ENCODE measurements around the gene LYZ. TPM values are rescaled to one million over a fixed set of nuclear protein-coding genes. Genes with fewer than 3 reads are reported as not detected.
A peak's percentile ranks its signal among the peaks of the same experiment; 100 is the strongest.

The LYZ gene
- total and polyA plus RNA-seq, 9 of the 15 experiments (the other 6 are each of a cell fraction or from before 2014, with no cell fraction given) = 27.2 to 96.3 (median 42.1) TPM

GRCh38 chr12:69360348-69360672 is 12.1 kb downstream of the LYZ start (continued):
- TF ChIP-seq ZNF143 (CRISPR knock-in tag; IDR thresholded peaks at IDR 0.05) (peak; percentile 34; the same call in 1 of the 2 replicates), ATF7 (IDR thresholded peaks at IDR 0.05) (0 out of 2 replicates have a peak, but pooled peaks have one; percentile 7), ETS2 (tag; IDR thresholded peaks at IDR 0.05; ENCODE audit: borderline replicate concordance, poor library complexity, severe bottlenecking) (no peak), RBM39 (optimal IDR thresholded peaks at IDR 0.05; ENCODE audit: low read depth, low read length) (no peak), SP2 (IDR thresholded peaks at IDR 0.05; ENCODE audit: extremely low read depth, low read depth, low read length, poor library complexity, severe bottlenecking) (no peak), SPI1 (IDR thresholded peaks at IDR 0.05; ENCODE audit: borderline replicate concordance, low read depth, low read length) (no peak), E2F1 (CRISPR knock-in tag; IDR thresholded peaks at IDR 0.05) (0 out of 2 replicates have a peak, but pooled peaks have one; percentile 19), KLF10 (CRISPR knock-in tag; IDR thresholded peaks at IDR 0.05) (0 out of 2 replicates have a peak, but pooled peaks have one; percentile 15), POLR3A (IDR thresholded peaks at IDR 0.05; ENCODE audit: borderline replicate concordance, extremely low read depth, insufficient read depth, insufficient read length) (no peak), ZNF696 (CRISPR knock-in tag; conservative IDR thresholded peaks at IDR 0.05) (no peak), PKNOX1 (IDR thresholded peaks at IDR 0.05) (0 out of 2 replicates have a peak, but pooled peaks have one; percentile 1), RCOR1 (IDR thresholded peaks at IDR 0.05; ENCODE audit: borderline replicate concordance in 1 of 2, low read depth in 2 of 2, low read length in 2 of 2) (no peak), FOXA3 (CRISPR knock-in tag; conservative IDR thresholded peaks at IDR 0.05 in 1 of 2, IDR thresholded peaks at IDR 0.05 in 1 of 2) (0 out of 4 replicates have a peak, but pooled peaks of 1 of the 2 experiments have one; percentile 68), ZNF436 (CRISPR knock-in tag; IDR thresholded peaks at IDR 0.05) (no peak), LCOR (CRISPR knock-in tag; IDR thresholded peaks at IDR 0.05) (no peak), ZBED1 (IDR thresholded peaks at IDR 0.05) (no peak), EHMT2 (IDR thresholded peaks at IDR 0.05) (no peak), TSC22D4 (tag; IDR thresholded peaks at IDR 0.05) (no peak), ZNF512 (tag; IDR thresholded peaks at IDR 0.05) (no peak), KDM5B (IDR thresholded peaks at IDR 0.05; ENCODE audit: insufficient replicate concordance, low read depth, low read length) (no peak), RBM17 (IDR thresholded peaks at IDR 0.05; ENCODE audit: borderline replicate concordance, low read depth, low read length) (no peak), ZNF12 (CRISPR knock-in tag; IDR thresholded peaks at IDR 0.05) (no peak), ZNF77 (CRISPR knock-in tag; IDR thresholded peaks at IDR 0.05) (no peak), ZBTB33 (CRISPR knock-in tag; IDR thresholded peaks at IDR 0.05) (no peak)
